ENCODE results near the gene ZNF33B.
A peak's percentile ranks its signal among the peaks of the same experiment; 100 is the strongest.
"Not testable (repeated sequence)": the region's sequence is repeated elsewhere in the genome, so short reads cannot be mapped to it uniquely, and the experiment has no call there.

Gene ZNF33B

GRCh38 chr10:42615419-42615818, 23.0 kb downstream of the ZNF33B start:
- DNase-seq (ENCODE audit: low spot score), result no peak

GRCh38 chr10:42609872-42610271, 28.5 kb downstream of the ZNF33B start:
- no peak for DNase-seq (ENCODE audit: low spot score)

- no peak for DNase-seq (ENCODE audit: low spot score)
These were observed 40.0 kb downstream of the ZNF33B start for GRCh38 chr10:42598249-42598873.

- DNase-seq (ENCODE audit: low spot score), result no peak
These were observed 42.2 kb downstream of the ZNF33B start for GRCh38 chr10:42596196-42596595.

GRCh38 chr10:42594246-42594650, 44.1 kb downstream of the ZNF33B start:
- DNase-seq (ENCODE audit: low spot score), result no peak

GRCh38 chr10:42593284-42593683, 45.1 kb downstream of the ZNF33B start:
- DNase-seq (ENCODE audit: low spot score), result no peak

- no peak for DNase-seq (ENCODE audit: low spot score)
These were observed 54.5 kb downstream of the ZNF33B start for GRCh38 chr10:42583828-42584227.

GRCh38 chr10:42578019-42578418, 60.4 kb downstream of the ZNF33B start:
- DNase-seq (ENCODE audit: low spot score), result no peak

GRCh38 chr10:42576338-42576737, 62.0 kb downstream of the ZNF33B start:
- no peak for DNase-seq (ENCODE audit: low spot score)

- no peak for DNase-seq (ENCODE audit: low spot score)
These were observed 64.0 kb downstream of the ZNF33B start for GRCh38 chr10:42574336-42574735.

GRCh38 chr10:42556931-42557330, 81.4 kb downstream of the ZNF33B start:
- DNase-seq (ENCODE audit: low spot score), result no peak

- not testable (repeated sequence) for DNase-seq (ENCODE audit: low spot score)
These were observed 84.8 kb downstream of the ZNF33B start for GRCh38 chr10:42553576-42553975.

- no peak for DNase-seq (ENCODE audit: low spot score)
These were observed 85.3 kb downstream of the ZNF33B start for GRCh38 chr10:42553064-42553407.

- peak; percentile 96 for DNase-seq (ENCODE audit: low spot score)
These were observed 85.9 kb downstream of the ZNF33B start for GRCh38 chr10:42552188-42553063.

GRCh38 chr10:42551582-42552187, 86.7 kb downstream of the ZNF33B start:
- DNase-seq (ENCODE audit: low spot score), result no peak

GRCh38 chr10:42549851-42550250, 88.5 kb downstream of the ZNF33B start:
- no peak for DNase-seq (ENCODE audit: low spot score)

- DNase-seq (ENCODE audit: low spot score), result no peak
These were observed 90.1 kb downstream of the ZNF33B start for GRCh38 chr10:42548254-42548653.

- no peak for DNase-seq (ENCODE audit: low spot score)
These were observed 93.4 kb downstream of the ZNF33B start for GRCh38 chr10:42544945-42545344.

GRCh38 chr10:42543840-42544372, 94.5 kb downstream of the ZNF33B start:
- DNase-seq (ENCODE audit: low spot score), result no peak
